Hippocampal formation (tissue), 2 donors: ENCODE results near the gene KCTD7.
"Not testable (repeated sequence)": the region's sequence is repeated elsewhere in the genome, so short reads cannot be mapped to it uniquely, and the experiment has no call there.

Source experiments
- DNase-seq, 2 donors: peaks; one replicate each; lab custom pipeline; 2025; lab: John Stamatoyannopoulos, UW

Gene KCTD7

DNA sequence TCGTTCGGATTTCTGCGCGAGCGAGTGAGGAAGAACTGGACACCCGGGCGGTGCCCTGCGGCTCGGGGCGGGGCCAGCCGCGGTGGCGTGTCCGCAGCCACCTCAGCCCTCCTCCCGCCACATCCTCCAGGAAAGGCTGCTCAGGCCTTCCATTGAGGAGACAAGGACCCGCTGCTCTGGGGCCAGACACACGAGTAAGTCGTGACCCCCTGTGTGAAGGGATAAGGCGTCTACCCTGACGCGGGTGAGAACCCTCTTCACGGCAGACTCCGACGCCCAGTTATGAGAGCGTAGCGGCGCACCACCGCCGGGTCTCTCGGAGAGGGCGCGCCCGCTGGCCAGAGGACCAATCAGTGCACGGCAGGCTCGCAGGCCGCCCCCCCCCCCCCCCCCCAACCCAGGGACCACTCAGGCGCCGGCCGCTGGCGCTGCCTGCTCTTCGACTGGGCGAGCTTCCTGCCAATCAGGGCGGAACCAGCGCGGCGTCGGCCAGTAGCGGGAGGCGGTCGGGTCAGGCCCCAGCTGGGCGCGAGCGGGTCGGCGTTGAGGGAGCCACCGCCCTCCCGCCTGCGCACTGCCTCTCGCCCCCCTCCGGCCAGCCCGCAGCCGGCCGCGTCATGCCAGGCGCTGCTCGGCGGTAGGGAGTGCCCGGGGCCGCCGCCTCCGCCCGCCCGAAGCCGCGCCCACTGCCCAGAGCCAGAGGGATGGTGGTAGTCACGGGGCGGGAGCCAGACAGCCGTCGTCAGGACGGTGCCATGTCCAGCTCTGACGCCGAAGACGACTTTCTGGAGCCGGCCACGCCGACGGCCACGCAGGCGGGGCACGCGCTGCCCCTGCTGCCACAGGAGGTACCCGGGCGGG lies at the start of gene KCTD7:
KCTD7 (plus strand) TSS at position 521 of the 861 bp plus-strand sequence; CDS start at position 705, 184 bp downstream.
- peak; percentile 98 to 99 for DNase-seq

DNA sequence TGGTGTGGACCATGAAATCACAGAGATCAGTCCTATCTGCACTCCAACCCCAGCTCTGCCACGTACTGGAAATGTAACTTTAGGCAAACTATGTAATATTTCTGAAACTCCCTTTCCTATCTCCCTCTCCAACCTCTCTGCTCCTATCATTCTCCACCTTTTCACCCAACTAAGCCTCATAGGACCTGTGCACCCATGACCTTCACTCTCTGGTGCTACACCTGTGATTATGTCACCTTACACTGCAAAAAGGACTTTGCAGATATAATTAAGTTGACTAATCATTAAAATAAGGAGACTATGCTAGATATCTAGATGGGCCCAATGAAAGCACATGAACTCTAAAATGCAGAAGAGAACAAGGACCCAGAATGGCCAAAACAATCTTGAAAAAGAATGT lies 48.3 kb upstream of the KCTD7 start:
- not testable (repeated sequence) for DNase-seq

DNA sequence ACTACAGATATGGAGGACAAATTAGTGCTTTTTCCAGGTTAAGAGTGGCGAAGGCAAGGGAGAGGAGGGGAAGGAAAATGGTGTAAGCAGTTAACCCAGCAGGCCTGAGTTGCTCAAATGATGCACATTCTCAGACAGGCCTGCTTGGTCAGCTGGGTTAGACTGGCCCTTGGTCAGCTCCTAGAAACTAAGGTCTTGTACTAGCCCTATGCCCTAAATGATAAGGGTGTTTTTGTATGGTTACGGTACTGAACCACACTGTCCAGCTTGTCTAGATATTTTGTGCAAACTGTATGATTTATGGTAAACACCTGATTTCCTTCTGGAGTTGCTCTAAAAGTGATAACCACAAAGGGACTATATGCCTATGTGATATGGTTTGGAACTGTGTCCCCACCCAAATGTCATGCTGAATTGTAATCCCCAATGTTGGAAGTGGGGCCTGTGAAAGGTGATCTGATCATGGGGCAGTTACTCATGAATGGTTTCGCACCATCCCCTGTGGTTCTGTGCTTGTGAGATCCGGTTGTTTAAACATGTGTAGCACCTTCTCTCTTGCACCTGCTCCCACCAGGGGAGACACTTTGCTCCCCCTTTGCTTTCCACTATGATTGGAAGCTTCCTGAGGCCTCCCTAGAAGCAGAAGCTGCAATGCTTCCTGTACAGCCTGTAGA lies 45.7 kb upstream of the KCTD7 start:
- DNase-seq: not testable (repeated sequence)

DNA sequence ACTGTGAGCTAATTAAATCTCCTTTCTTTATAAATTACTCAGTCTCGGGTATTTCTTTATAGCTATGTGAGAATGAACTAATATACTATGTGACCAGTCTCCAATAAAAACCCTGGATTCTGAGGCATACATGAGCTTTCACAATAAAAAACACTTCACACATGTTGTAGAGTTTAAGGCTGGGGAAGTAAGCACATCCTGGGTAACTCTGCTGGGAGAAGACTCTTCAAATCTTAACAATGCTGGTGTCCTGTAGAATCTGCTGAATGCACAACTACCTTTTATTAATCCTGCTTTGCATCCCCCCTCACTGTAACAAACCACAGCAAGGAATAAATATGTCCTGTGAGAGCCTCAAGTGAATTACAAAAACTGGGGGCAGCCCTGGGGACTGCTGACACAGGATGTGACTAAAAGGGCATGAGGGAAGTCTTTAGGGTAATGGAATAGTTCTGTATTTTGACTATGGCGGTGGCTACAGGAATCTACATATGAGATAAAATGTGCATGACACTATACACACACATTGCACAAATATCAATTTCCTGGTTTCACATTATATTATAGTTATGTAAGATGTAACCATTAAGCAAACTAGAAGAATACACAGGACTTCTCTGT lies 45.1 kb upstream of the KCTD7 start:
- no peak for DNase-seq

DNA sequence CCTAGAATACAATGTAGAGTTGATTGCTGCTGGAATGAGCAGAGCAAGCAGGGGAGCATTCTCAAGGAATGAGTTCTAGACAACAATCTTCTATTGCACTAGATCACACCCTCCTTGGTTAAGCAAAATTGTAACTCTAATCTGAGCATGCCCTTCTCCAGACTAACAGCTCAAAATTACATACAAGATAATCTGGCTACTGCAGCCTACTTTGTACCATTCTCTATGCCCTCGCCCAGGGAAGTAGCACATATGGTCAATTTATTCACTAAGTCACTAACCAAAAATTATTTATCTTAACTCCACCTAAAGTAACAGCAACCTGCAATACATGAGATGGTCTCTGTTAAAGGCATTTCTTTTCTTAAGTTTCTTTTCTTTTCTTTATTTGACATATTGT lies 42.5 kb upstream of the KCTD7 start:
- DNase-seq: no peak

DNA sequence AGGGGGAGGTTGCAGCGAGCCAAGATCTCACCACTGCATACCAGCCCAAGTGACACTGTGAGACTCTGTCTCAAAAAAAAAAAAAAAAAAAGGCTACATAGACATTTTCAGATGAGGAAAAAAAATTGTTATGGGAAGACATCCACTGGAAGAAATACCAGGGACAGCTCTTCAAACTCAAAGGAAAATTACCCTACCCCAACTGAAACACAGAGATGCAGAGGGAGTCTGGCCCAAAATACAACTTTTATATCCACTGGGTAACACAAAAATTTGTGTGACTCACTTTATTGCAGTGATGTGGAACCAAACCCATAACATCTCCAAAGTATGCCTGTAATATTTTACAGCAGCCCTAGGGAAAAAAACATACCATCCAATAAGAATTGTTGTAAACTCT lies 40.5 kb upstream of the KCTD7 start:
- not testable (repeated sequence) for DNase-seq

DNA sequence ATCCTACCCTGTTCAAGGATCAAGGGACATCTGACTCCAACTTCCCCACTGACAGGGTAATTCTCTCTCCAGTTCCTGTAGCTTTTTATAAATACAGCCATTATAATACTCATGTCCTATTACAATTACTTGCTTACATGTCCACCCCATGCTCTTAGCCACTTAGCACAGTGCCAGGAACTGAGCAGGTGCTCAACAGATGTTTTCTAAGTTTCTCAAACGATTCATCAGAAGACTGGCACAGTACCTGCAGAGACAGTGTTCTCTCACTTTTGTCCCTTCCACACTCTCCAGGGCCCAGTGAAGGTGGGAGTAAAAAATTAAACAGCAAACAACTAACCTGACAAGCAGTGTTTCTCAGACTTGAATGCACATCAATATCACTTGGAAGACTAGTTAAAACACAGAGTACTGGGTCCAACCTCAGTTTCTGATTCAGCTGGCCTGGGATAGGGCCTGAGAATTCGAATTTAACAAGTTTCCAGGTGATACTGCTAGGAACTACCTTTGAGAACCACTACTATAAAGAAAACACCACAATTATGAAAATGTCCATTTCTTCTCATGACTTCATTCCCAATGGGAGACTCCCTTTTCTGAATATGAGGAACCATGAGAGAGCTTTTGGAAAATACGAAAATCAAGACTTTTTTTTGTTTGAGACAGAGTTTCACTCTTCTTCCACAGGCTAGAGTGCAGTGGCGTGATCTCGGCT lies 39.7 kb upstream of the KCTD7 start:
- DNase-seq: not testable (repeated sequence)

DNA sequence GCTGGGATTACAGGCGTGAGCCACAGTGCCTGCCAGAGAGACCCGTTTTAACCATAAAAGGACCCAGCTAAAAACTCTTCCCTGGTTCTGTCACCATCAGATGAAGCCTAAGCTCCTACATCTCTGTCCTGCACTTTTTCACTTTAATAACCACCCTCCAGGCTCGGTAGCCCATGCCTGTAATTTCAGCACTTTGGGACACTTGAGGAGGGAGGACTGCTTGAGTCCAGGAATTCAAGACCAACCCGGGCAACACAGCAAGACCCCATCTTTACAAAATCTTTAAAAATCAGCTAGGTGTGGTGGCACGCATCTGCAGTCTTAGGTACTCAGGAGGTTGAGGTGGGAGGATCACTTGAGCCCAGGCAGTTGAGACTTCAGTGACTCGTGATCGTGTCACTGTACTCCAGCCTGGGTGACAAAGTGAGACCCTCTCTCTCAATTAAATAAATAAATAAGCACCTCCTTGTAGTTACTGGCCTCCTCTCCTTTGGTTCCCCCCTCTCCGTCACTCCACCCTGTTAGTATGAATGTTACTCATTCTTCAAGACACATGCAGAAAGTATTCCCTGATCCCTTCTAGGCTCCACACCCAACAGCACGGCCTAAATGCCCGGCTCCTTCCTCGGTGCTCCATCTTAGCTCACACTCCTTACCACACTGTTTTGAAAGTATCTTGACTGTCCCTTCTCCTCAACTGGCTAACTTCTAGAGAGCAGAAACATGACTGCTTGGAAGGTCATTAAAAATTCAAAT lies 38.2 kb upstream of the KCTD7 start:
- not testable (repeated sequence) for DNase-seq

DNA sequence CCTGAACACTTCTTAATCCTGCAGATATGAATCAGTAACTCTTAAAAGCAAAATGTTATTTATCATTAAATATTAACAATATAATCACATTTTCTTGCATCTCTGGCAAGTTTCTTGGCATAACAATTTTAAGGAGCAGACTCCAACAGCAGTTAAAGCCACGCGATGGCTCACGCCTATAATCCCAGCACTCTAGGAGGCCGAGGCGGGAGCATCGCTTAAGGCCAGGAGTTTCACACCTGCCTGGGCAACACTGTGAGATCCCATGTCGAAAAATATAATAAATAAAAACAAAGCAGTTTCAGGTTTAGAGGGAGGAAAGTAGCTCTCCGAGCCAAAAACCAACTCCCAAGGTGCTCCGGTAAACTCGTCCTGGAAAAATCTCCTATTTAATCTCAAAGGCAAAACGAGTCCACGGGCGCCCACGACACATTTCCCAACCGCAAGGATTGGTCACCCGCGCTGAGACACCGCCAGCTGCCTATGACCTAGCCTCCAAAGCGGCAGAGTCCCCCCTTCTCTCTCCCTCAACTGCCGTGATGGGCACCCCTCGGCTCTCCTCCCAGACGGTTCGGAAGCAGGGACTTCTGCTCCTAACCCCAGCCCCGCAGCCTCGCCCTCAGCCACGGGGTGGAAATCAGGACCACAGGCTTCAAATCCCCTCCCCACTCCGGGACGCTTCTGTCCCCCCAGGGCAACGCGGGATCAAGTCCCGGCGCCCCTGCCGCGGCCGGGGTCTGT lies 37.5 kb upstream of the KCTD7 start:
- DNase-seq: not testable (repeated sequence)

DNA sequence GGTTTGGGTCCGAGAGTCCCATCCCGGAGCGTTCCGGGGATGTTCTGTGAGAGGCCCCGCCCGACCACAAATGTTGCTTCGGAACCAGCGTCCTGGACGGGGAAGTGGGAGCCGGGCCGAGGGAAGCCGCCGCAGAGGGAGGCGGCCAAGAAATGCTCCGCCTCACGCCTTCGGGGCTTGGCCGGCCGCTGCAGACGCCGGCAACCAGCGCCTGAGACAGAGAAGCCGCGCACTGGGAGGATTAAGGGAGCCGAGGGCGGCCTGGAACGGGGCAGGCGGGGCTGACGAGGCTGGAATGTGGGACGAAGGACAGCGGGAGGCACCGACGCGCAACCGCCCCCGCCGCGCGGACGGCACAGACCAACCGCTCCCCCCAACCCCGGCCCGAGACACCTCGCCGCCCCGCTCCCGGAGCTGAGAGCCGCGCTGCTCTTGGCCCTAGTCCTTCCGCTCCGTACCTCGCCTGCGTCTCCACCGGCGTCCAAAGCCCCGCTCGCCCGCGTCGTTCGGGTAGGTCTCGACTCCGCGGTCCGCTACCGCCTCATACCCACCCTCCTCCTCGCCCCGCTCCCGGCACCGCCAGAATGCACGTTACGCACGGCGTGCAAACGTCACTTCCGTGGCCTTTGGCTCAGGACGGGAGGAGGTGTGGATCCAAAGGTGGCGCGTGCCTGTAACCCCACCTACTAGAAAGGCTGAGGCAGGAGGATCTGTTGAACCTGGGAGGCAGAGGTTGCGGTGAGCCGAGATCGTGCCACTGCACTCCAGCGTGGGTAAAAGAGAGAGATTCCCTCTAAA lies 36.7 kb upstream of the KCTD7 start:
- peak; percentile 65 to 85 for DNase-seq

DNA sequence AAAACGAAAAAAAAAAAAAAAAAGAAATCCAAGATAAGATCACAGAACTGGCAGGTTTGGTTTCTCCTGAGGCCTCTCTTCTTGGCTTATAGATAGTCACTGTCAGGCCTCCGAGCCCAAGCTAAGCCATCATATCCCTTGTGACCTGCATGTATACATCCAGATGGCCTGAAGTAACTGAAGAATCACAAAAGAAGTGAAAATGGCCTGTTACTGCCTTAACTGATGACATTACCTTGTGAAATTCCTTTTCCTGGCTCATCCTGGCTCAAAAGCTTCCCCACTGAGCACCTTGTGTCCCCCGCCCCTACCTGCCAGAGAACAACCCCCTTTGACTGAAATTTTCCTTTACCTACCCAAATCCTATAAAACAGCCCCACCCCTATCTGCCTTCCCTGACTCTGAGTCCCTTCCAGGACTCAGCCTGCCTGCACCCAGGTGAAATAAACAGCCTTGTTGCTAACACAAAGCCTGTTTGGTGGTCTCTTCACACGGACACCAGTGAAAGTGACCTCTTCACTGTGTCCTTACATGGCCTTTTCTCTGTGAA lies 36.0 kb upstream of the KCTD7 start:
- not testable (repeated sequence) for DNase-seq

DNA sequence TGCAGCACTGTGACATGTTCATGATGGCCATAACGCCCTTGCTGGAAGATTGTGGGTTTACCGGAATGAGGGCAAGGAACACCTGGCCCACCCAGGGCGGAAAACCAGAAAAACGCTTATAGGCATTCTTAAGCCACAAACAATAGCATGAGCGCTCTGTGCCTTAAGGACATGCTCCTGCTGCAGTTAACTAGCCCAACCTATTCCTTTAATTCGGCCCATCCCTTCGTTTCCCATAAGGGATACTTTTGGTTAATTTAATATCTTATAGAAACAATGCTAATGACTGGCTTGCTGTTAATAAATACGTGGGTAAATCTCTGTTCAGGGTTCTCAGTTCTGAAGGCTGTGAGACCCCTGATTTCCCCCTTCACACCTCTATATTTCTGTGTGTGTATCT lies 34.6 kb upstream of the KCTD7 start:
- not testable (repeated sequence) for DNase-seq

DNA sequence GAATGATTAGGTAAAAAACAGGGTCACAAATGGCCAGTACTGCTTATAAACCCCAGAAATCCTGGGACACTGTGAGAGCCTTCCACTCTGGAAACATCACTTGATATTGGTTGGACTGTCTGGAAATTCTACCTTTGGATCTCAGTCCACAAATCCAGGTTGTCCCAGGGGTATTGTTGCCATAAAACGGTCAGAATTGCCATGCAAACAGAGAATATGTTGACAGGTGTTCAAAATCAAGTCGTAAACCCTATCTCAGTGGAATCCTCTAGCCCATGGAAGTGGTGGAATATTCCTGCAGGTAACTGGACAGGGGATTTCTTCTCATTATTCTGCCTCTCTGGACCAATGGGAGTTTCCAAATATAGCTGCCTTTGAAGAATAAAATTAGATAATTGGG lies 31.2 kb upstream of the KCTD7 start:
- no peak for DNase-seq

DNA sequence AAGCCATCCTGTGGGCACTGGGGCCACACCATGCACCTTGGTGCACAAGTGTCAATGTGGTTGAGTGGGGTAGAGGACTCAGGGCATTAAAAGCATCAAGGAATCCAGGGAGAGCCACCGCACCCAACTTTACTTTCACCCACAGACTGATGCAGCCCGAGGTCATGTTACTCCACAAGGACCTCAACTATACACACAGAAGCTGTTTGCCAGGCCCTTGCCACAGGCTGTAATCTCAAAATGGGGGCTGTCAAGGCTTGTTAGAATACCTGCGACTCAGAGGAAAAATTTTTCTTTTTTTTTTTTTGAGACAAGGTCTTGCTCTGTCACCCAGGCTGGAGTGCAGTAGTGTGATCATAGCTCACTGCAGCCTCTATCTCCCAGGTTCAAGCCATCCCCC lies 26.5 kb upstream of the KCTD7 start:
- no peak for DNase-seq

DNA sequence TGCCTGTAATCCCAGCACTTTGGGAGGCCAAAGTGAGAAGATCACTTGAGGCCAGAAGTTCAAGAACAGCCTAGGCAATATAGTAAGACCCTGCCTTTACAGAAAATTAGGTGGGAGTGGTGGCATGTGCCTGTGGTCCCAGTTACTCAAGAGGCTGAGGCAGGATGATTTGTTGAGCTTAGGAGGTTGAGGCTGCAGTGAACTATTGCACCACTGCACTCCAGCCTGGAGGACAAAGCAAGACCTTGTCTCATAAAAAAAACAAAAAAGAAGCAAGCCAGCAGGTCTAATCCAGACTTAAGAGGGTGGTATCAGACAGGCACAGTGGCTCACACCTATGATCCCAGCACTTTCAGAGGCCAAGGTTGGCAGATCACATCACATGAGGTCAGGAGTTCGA lies 24.5 kb upstream of the KCTD7 start:
- no peak for DNase-seq

DNA sequence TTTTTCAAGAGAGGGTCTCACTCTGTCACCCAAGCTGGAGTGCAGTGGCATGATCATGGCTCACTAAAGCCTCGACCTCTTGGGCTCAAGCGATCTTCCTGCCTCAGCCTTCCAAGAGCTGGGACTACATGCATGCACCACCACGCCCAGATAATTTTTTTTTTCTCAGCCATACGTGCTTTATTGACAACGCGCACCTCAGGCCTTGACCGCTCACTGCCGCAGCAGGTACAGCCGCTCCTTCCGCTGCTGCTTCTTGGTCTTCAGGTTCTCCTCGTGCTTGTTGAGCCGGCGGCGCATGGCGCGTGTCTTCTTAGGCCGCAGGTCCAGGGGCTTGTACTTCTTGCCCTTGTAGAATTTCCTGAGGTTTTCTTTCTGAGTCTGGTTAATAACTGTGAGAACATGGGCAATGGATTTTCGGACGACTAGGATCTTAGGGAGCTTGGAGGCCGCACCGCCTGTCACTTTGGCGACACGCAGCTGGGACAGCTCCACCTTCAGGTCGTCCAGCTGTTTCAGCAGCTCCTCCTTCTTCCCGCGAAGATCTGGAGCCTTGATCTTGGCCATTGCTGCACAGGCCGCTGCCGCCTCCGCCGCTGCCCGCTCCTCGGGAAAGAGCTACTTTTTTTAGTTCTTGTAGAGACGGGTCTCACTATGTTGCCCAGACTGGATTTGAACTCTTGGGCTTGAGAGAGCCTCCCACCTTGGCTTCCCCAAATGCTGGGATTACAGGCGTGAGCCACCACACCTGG lies 22.0 kb upstream of the KCTD7 start:
- not testable (repeated sequence) for DNase-seq

DNA sequence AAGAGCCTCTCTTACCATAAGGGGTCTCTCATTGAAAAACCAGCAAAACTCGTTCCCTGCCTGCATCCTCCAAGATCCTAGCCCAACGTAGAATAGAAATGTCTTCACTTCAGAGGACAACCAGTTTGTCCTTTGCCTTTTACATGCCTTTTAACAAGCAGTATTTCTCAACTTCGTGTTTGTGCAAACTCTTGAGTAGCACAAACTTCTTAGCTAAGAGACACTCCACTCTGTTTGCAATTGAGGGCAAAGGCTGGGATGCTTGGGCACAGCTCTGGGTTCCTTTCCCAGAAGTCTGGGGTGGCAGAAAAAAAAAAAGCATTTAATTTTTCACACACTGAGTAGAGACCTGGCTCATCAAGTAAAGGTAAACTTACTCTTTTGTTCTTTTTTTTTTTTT lies 19.5 kb upstream of the KCTD7 start:
- no peak for DNase-seq

DNA sequence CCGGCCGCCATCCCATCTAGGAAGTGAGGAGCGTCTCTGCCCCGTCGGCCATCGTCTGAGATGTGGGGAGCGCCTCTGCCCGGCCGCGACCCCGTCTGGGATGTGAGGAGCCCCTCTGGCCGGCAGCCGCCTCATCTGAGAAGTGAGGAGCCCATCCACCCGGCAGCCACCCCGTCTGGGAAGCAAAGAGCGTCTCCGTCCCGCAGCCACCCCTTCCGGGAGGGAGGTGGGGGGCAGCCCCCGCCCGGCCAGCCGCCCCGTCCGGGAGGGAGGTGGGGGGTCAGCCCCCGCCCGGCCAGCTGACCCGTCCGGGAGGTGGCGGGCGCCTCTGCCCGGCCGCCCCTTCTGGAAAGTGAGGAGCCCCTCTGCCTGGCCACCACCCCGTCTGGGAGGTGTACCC lies 14.1 kb upstream of the KCTD7 start:
- DNase-seq: not testable (repeated sequence)

DNA sequence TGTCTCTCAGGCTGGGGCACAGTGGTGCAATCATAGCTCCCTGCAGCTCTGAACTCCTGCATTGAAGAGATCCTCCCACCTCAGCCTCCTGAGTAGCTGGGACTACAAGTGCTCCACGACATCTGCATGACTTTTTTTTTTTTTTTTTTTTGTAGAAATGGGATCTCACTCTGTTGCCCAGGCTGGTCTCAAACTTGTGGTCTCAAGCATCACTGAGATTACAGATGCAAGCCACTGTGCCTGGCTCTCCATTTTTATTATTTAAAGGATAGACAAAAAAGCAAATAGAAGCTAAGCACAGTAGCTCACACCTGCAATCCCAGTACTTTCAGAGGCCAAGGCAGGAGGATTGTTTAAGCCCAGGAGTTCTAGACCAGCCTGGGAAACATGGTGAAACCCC lies 13.0 kb upstream of the KCTD7 start:
- no peak for DNase-seq
